OCI-LY1 (cell line): ENCODE measurements around the gene DCST1.

ENCODE experiments used
- EZH2 ChIP-seq: fragments of 200-600 bp; sonication (generic), shearing (Covaris generic); IDR thresholded peaks from 2 replicates; pipeline ENCODE4 v1.8.0; 2017; ENCODE audit warnings: borderline replicate concordance, mixed run types, mild to moderate bottlenecking, antibody characterized with exemption, low read length, moderate library complexity, mixed read lengths
- TF ChIP-seq, protein P1 (sequence below): fragments of 200-600 bp; sonication (generic), shearing (Covaris generic); IDR thresholded peaks from 2 replicates; pipeline ENCODE4 v1.5.1; 2017; ENCODE audit warnings: mild to moderate bottlenecking, antibody characterized with exemption, low read length, moderate library complexity, mixed read lengths

DNA sequence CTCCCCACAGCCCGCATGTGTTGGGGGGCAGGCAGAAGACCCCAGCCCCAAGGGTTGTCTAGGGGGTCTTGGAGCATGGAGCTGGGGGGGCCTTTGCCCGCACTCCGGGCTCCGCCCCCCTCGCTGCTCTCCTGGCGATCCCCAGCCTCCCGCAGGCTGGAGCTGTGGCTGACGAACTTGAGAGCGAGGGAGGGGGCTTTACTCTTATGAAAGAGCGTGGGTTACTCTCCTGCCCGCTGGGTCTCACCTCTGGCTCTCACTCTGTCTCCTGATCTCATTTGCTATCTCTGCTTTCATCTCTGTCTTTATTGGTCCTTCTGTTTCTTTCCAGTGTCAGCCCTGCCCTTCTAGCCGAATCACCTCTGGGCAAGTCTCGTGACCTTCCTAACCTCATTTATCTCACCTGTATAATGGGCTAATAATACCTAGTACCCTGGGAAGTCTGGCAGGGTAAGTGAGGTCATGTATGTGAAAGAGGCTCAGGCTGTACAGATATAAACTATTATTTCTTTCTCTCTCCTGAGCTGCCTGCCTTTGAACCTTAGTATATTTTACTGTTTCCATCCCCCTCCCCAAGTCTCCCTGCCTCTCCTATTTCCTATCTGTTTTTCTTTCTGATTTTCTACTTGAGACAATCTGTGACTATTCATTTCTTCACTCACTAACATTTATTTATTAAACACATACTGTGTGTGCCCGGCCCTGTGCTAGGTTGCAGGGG lies 30.6 kb downstream of the DCST1 start:
- TF ChIP-seq, protein P1, sequence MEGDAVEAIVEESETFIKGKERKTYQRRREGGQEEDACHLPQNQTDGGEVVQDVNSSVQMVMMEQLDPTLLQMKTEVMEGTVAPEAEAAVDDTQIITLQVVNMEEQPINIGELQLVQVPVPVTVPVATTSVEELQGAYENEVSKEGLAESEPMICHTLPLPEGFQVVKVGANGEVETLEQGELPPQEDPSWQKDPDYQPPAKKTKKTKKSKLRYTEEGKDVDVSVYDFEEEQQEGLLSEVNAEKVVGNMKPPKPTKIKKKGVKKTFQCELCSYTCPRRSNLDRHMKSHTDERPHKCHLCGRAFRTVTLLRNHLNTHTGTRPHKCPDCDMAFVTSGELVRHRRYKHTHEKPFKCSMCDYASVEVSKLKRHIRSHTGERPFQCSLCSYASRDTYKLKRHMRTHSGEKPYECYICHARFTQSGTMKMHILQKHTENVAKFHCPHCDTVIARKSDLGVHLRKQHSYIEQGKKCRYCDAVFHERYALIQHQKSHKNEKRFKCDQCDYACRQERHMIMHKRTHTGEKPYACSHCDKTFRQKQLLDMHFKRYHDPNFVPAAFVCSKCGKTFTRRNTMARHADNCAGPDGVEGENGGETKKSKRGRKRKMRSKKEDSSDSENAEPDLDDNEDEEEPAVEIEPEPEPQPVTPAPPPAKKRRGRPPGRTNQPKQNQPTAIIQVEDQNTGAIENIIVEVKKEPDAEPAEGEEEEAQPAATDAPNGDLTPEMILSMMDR, result no peak
- no peak for TF ChIP-seq EZH2
